HG02970 (cell line): ENCODE data around the gene BRMS1.
A peak's percentile ranks its signal among the peaks of the same experiment; 100 is the strongest.
"Not testable (repeated sequence)": the region's sequence is repeated elsewhere in the genome, so short reads cannot be mapped to it uniquely, and the experiment has no call there.

ENCODE experiments used
- ATAC-seq: cut with Tn5 transposase; IDR thresholded peaks from one replicate; pipeline ENCODE4 v1.9.1; 2021; ENCODE audit warnings: mild to moderate bottlenecking, moderate library complexity, moderate number of reproducible peaks; ENCODE audit not compliant: unreplicated experiment, low FRiP score

BRMS1 gene

GRCh38 chr11:66363805-66364535 is 19.1 kb upstream of the BRMS1 start:
- no peak for ATAC-seq

GRCh38 chr11:66363187-66363601 is 18.3 kb upstream of the BRMS1 start:
- no peak for ATAC-seq

- no peak for ATAC-seq
Observed at GRCh38 chr11:66362481-66363147, 17.7 kb upstream of the BRMS1 start.

DNA sequence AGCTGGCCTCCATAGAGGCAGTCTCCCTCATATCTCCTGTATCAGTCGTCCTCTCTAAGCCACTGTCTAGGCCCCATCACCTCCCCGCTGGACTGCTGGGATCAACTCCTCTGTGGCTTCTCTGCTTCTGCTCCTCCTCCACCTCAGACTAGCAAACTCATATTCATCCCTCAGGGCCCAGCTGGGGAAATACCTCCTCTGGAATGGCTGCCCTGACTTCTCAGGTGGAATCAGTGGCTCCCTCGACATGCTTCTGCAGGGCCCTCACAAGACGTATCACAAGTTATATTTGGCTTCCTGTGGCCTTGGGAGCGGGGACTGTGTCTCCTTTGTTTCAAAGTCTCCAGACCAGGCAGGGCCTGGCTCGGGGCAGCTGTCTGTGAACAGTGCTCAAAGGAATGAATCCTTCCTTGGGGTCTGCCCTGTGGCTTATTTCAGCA is 16.6 kb upstream of the BRMS1 start:
- ATAC-seq: no peak

DNA sequence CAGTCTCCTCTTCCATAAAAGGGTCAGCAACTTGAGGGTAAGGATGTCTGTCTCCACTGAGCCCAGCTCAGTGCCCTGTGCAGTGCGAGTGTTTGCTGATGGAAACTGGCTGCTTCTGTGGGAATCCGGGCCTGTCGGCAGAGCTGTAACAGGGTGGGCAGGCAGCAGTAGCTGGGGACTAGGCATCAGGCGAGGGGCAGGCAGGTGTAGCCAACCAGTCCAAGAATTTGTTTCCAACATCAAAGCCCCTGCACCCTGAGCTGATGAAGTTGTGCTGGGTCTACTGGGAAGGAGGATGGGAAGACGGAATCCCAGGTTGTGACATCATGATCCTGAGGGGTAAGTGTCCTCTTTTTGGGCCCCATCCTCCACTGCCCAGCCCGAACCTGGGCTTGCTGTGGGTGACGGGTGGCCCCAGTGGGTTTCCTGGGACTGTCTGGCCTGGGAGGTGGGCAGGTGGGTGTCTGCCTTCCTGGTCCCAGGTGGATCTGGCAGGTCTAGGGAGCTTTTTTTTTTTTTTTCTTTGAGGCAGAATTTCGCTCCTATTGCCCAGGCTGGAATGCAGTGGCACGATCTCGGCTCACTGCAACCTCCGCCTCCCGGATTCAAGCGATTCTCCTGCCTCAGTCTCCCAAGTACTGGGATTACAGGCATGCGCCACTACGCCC is 15.6 kb upstream of the BRMS1 start:
- ATAC-seq: no peak

DNA sequence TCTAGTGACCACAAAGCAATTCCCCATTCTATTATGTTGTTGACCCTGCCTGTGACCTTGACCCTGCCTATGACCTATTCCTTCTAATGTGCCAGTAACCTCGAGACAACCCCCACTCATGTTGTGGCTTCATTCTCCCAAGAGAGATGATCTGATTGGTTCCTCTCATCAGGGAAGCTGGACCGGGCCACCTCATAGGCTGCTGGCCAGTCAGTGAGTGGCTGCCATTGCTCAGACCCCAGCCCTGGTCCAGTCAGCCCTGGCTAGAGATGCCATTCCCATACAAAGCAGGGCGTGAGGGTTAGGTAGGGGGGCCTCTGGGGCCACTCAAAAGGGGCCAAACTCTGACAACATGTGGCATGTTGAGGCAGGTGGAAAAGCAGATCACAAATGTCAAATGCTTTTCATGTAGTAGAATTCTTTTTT is 14.8 kb upstream of the BRMS1 start:
- ATAC-seq: no peak

DNA sequence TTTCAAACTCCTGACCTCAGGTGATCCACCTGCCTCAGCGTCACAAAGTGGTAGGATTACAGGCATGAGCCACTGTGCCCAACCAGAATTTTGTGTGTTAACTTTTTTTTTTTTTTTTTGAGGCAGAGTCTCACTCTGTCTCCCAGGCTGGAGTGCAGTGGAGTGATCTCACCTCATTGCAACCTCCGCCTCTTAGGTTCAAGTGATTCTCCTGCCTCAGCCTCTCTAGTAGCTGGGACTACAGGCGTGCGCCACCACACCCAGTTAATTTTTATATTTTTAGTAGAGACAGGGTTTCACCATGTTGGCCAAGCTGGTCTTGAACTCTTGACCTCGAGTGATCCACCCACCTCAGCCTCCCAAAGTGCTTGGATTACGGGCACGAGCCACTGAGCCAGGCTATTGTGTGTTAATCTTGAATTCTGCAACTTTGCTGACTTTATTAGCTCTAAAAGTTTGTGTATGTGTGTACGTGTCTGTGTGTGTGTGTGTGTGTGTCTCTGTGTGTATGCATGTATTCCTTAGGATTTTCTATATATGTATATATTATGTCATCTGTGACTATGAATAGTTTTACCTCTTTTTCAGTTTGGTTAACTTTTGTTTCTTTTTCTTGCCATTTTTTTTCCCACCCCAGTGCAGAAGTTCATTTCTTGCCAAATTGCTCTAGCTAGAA is 5.8 kb upstream of the BRMS1 start:
- ATAC-seq: not testable (repeated sequence)

DNA sequence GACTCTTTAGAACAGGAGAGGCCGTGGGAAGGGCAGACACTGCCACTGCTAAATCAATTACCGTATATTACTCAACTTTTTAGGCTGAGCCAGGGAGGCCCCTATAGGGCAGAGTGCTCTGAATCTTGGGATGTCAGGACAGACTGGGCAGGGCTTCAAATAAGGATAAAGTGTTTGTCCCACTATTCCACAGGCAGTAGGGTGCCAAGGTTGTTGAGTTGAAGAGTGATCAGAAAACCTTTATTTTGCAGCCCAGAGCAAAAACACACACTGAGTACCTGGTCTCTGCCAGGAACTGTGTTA is 4.1 kb upstream of the BRMS1 start:
- ATAC-seq: no peak

GRCh38 chr11:66347425-66348276 is 2.7 kb upstream of the BRMS1 start, which contains the start of gene B4GAT1:
TSS of gene B4GAT1 (minus strand) at chr11:66347629. CDS start at chr11:66347545, 84 bp downstream.
- peak; percentile 45 for ATAC-seq

- ATAC-seq: no peak
Observed at GRCh38 chr11:66346476-66347424, 1.8 kb upstream of the BRMS1 start.

DNA sequence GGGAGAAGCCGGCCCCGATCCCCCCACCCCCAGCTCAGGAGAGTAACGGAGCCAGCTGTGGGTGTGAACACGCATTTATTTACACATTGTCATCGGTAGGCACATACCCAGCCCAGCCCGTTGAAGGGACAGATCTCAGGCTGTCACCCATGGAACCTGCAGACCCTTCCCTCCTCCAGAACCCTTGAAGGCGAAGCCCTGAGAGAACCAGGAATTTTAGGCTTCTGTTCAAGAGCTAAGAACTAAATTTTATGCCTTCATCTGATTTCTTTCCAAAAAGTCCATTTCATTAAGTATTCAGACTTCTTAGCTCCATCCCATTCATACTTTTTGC is 379 bp upstream of the BRMS1 start:
- peak; percentile 3 for ATAC-seq

GRCh38 chr11:66343176-66343575 is 1.7 kb downstream of the BRMS1 start:
- no peak for ATAC-seq

- ATAC-seq: no peak
Observed at GRCh38 chr11:66341502-66342126, 3.3 kb downstream of the BRMS1 start.

DNA sequence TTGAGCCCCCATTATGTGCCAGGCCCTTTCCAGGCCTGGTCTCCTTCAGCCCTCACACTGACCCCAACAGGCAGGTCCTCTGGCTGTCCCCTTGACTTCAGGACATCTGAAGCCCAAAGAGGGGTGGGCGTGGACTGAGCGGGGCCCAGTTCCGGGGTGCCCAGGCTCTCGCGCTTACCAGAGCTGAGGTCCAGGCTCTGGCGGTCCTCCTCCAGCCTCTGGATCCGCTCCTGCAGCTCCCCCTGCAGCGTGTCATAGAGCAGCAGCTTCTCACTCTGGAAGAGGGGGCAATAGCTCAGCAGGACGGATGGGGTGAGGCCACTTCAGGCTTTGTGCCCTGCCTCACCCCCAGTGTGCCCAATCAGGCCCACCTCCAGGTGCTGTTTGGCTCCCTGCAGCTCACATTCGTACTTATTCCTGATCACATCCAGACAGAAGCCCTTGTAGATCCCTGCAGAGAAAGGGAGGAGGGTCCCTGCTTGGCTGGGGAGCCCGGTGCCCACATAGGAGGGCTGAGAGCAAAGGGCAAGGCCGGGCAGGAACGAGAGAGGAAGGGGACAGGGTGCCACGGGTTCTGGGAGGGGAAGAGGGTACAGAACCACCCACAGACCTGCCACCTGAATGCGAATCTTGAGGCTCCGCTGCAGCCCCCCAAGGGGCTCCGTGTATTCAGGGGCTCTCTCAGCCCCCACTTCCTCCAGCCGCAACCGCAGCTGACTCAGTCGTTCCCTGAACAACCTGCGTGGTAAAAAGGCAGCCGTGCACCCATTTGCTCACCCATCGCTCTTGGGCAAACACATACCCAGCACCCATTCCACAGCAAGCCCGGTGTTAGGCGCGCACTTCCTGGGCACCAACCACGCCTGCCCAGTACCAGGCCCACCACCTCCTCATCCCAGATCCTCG is 4.1 kb downstream of the BRMS1 start:
- no peak for ATAC-seq

DNA sequence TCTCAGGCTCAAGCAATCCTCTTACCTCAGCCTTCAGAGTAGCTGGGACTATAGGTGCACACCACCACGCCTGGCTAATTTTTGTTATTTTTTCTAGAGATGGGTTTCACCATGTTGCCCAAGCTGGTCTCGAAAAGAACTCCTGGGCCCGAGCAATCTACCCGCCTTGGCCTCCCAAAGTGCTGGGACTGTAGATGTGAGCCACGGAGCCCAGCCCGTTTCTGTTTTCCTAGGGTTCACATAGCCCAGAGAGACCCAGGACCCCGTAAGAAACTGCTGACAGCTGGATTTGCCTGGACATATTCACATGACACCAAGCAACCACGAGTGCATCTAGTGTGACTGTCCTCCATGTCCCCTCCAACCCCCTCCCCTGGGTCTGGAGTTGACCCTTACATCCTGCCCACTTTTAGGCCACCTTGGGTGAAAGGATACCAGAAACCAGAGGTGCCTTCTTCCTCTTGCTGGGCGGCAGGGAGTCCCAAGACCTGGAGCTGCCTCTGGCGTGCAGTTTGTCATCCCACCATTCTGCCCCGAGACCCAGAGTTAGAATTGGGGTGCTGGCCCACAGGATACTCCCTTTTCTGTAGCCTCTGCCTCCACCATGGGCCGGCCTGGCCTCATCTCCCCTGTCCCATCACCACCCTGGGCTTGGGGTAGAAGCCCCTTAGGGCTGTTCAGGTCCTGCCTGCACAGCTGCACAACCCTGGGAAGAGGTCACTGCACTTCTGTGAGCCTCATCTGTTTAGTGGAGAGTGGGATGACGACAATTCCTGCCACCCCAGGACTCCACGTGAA is 5.0 kb downstream of the BRMS1 start:
- no peak for ATAC-seq

DNA sequence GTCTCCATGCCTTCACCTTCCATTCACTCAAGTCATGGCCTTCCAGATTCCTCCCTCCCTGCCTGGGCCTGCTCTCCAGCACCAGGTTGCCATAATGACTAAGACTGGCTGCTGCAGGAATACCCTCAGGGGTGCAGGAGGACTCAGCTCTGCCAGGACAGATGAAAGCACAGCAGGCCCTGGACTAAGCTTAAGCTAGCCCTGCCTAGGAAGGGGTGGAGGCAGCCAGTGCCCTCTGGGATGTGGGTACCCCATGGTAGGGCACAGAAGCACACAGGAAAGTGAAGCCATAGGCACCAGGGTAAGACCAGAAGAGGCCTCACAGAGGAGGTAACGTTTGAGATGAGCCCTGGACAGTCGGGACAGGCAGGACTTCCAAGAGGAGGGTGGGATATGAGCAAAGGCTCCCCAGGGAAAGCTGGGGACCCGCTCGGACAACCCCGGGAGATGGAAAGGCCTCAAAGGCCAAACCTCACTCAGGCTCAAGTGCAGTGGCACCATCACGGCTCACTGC is 5.7 kb downstream of the BRMS1 start:
- ATAC-seq: no peak
